Renal cortical epithelial cell (primary cell): Measurements from ENCODE around the gene ARF5. TPM values are rescaled to one million over a fixed set of nuclear protein-coding genes. Genes with fewer than 3 reads are reported as not detected.
A peak's percentile ranks its signal among the peaks of the same experiment; 100 is the strongest.
"Not testable (repeated sequence)": the region's sequence is repeated elsewhere in the genome, so short reads cannot be mapped to it uniquely, and the experiment has no call there.

Experiments used
- DNase-seq: peaks from one replicate; pipeline ENCODE4 v3.0.0-alpha.2; 2011; ENCODE audit warnings: low read depth
- total RNA-seq: library from RNA; depleted of rRNA; stranded (reverse); fragments of >200 nt; gene quantifications from 2 replicates; pipeline ENCODE4 v1.2.3, GENCODE V29; 2014

Gene ARF5
- 111 and 279 TPM in 2 replicates for total RNA-seq

- peak; percentile 38 for DNase-seq
These were observed at the start of gene ARF5 for GRCh38 chr7:127588019-127588696. TSS of gene ARF5 (plus strand) at chr7:127588411. CDS start at chr7:127588499, 88 bp downstream.

GRCh38 chr7:127539116-127539515 lies 49.1 kb upstream of the ARF5 start:
- no peak for DNase-seq

- not testable (repeated sequence) for DNase-seq
These were observed 47.8 kb upstream of the ARF5 start for GRCh38 chr7:127540461-127540860.

- DNase-seq: no peak
These were observed 46.7 kb upstream of the ARF5 start for GRCh38 chr7:127541548-127541947.

- DNase-seq: no peak
These were observed 41.9 kb upstream of the ARF5 start for GRCh38 chr7:127546313-127546712.

GRCh38 chr7:127550247-127550646 lies 38.0 kb upstream of the ARF5 start:
- no peak for DNase-seq

- DNase-seq: no peak
These were observed 36.3 kb upstream of the ARF5 start for GRCh38 chr7:127551941-127552340.

- DNase-seq: no peak
These were observed 31.8 kb upstream of the ARF5 start for GRCh38 chr7:127556404-127556803.

- DNase-seq: no peak
These were observed 30.4 kb upstream of the ARF5 start for GRCh38 chr7:127557803-127558202.

- DNase-seq: no peak
These were observed 22.0 kb upstream of the ARF5 start for GRCh38 chr7:127566242-127566641.

GRCh38 chr7:127568034-127568433 lies 20.2 kb upstream of the ARF5 start:
- not testable (repeated sequence) for DNase-seq

- DNase-seq: no peak
These were observed 16.3 kb upstream of the ARF5 start for GRCh38 chr7:127571741-127572505.

- DNase-seq: no peak
These were observed 10.1 kb upstream of the ARF5 start for GRCh38 chr7:127578036-127578684.

- no peak for DNase-seq
These were observed 9.4 kb upstream of the ARF5 start for GRCh38 chr7:127578711-127579275.

GRCh38 chr7:127580612-127581011 lies 7.6 kb upstream of the ARF5 start:
- DNase-seq: no peak

GRCh38 chr7:127581716-127582115 lies 6.5 kb upstream of the ARF5 start:
- no peak for DNase-seq

GRCh38 chr7:127582361-127582760 lies 5.8 kb upstream of the ARF5 start:
- no peak for DNase-seq

- no peak for DNase-seq
These were observed 3.6 kb upstream of the ARF5 start for GRCh38 chr7:127584648-127585043.

GRCh38 chr7:127585044-127585953 lies 2.9 kb upstream of the ARF5 start, which contains the start of gene GCC1:
TSS of gene GCC1 (minus strand) at chr7:127585596. CDS start at chr7:127585182, 414 bp downstream.
- DNase-seq: peak; percentile 64

- no peak for DNase-seq
These were observed 1.9 kb upstream of the ARF5 start for GRCh38 chr7:127586346-127586745.

GRCh38 chr7:127587663-127588018 lies 570 bp upstream of the ARF5 start:
- no peak for DNase-seq
